GM19397 (cell line): ENCODE results near the gene ZSCAN23.
A peak's percentile ranks its signal among the peaks of the same experiment; 100 is the strongest.
"Not testable (repeated sequence)": the region's sequence is repeated elsewhere in the genome, so short reads cannot be mapped to it uniquely, and the experiment has no call there.

Source experiments
- ATAC-seq: cut with Tn5 transposase; IDR thresholded peaks from one replicate; pipeline ENCODE4 v1.9.1; 2021; ENCODE audit warnings: mild to moderate bottlenecking, moderate library complexity; ENCODE audit not compliant: unreplicated experiment

Gene ZSCAN23

DNA sequence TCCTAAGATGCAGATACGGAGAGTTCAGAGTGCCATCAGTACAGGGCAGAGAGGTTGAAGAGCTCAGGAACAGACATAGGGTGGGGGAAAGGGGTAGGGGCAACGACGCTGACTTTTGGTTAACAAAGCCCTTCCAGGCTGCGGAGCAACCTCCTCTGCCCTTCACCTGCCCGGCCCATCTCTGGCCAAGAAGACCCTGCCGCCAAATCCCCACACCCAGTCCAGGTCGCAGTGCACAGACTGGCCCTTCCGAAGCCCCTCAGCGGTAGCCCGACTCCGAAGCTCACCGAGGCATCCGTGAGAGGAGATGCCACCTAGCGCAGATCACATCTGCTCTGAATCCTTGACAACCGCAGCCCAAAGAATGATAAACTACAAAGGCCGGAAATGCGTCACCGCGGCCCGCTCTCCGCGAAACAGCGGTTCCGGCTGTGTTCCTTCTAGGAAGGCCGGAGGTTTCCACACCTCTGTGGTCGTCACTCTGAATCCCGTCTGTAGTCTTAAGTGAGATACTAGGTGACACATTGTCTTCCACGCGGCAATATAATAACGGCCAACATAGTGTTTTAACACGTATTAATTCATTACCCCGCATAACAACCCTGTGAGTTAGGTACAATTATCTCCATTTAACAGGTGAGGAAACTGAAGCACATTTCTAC, at the start of gene ZSCAN23:
Gene ZSCAN23, minus strand, starts transcription at position 380 of the 662 bp plus-strand sequence. CDS start 7,225 bp downstream, outside the sequence.
- peak; percentile 90 for ATAC-seq

DNA sequence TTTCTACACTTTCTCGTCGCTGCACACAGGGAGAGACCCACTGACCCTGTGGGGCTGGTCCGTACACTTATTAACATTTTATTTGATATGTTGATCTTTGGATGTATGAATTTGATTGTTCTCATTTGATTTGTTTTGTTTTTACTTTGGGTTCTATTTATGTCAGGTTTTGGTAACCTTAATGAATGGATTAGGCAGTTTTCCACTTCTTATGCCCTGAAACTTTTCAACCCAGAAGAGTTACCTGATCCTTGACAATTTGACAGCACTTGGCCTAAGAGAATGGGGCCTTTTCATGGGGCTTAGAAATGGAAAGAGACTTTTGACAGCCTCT, 48.7 kb upstream of the ZSCAN23 start:
- no peak for ATAC-seq

DNA sequence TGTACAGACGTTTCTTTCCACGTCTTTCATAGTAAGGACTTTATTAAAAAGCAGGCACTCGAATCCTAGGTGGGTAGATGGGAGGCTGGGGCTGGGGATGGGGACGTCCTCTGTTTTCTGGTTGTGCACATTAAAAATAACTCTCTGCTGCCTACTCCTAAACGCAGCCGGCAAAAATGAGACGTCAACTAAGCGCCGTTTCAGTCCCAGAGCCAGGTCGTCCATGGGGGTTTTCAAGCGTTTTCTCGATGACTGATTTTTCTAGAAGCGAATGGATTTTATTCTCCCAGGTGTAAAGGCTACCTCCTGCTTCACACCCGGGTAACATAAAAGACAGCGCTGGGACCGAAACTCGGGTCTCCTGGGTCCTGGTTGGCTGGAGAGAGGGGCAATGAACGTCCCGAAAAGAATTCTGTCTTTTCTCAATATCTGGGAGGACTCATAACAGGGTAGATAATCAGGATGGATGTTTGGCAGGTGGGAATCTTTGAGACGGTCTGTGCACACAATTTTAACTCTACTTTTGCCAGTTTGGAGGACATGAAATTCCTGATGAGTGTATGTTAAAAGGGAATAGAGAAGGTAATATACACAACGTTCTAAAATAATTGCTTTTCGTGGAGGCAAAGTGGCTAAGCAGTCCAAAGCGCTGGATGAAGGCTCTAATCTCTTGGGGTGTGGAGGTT, 47.1 kb upstream of the ZSCAN23 start:
- ATAC-seq, result no peak

DNA sequence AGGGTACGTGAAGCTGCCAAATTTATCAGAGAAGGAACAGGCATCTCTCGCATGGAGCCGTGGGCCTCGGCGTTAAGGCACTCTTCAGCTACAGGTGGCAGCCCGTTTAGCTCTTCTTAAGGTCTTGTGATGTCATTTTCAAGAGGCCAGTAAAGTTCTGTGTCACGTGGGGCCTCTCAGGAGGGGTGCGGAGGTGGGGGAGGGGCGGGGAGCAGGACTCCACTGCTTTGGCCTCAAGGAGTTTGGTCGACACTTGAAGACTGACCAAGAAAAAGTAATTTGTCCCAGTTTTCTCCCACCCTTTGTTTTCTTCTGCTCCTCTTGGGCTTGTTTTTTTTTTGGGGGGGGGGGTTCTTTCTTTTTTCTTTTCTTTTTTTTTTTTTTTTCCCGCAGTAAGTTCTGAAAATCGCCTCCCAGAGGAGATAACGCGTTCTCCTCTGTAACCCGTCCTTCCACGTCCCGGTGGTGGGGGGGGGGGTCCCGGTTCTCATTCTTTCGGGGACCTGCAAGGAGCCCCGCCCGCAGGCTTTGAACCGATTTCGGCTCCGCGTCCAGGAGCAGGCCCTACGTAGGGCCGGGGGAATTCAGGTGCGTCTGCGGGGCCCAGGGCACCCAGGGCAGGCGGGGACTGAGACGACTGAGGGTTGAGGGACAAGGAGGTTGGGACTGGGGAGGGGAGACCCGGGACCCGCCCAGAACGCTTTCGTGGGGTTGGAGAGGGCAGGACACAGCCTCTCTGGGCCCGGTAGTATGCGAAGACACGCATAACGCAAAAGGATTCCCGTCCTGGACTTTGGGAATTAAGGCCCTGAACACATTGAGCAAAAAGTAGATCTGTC, 46.3 kb upstream of the ZSCAN23 start:
- ATAC-seq, result peak; percentile 64

DNA sequence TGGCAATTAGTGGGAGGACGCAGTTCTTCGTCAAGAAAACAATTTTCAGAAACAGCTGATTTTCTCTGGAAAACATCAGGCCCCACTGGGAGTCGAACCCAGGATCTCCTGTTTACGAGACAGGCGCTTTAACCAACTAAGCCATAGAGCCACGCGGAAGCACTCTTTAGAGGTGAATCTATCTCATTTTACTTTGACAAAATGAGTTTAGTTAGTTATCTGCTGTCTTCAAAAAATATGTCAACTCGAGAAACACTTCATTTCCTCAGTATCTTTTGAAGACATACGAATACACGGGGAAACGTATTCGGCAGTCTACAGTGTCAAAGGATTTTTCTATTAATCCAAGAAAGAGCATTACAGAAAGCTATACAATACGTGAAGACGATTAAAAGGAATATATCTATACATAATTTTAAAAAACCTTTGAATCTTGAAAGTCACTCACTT, 45.6 kb upstream of the ZSCAN23 start:
- no peak for ATAC-seq

DNA sequence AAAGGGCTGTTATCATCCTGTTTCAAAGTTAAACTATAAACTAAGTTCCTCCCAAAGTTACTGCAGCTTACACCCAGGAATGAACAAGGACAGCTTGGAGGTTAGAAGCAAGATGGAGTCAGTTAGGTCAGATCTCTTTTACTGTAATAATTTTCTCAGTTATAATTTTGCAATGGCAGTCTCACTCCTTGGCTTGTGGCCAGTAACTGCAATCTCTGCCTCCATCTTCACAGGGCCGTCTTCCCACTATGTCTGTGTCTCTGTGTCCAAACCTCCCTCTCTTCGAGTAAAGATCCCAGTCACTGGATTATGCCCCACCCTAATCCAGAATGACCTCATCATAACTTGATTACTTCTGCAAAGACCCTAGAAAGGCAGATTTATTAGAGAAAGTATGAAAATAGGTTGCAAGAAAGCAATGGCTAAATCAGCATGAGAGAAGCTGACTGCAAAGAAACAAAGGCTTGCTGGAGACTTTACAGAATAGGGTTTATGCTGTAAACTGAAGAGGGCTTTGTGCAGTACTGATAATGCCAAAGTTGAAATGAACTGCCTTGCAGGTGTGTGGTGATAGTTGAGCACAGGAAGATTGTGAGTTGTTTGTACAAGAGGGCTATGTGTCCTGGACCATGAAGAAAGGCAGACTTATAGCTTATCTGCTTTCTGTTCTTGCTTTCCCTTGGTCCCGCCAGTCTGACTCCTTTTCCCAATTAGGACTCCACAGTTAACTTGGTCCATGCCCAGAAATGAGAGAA, 43.9 kb upstream of the ZSCAN23 start:
- ATAC-seq, result no peak

DNA sequence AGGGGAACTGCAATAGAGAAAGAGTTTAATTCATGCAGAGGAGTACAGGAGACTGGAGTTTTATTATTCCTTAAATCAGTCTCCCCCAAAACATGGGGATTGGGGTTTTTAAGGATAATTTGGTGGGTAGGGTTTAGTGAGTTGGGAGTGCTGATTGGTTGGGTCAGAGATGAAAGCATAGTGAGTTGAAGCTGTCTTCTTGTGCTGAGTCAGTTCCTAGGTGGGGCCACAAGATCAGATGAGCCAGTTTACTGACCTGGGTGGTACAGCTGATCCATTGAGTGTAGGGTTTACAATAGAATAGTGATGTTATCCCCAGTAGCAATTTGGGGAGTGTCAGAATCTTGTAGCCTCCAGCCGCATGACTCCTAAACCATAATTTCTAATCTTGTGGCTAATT, 43.2 kb upstream of the ZSCAN23 start:
- no peak for ATAC-seq

DNA sequence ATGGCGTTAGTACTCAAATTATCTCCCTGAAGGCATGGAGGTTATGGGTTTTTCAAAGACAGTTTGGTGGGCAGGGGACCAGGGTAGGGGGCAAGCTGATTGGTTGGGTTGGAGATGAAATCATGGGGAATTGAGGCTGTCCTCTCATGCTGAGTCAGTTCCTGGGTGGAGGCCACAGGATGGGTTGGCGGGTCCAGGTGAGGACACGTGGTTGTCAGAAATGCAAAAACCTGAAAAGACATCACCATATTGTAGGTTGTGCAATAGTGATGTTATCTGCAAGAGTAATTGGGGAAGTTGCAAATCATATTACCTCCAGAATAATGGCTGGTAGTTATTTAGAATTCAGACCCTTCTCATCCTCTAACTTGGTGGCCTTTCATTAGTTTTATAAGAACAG, 42.2 kb upstream of the ZSCAN23 start:
- ATAC-seq, result no peak

DNA sequence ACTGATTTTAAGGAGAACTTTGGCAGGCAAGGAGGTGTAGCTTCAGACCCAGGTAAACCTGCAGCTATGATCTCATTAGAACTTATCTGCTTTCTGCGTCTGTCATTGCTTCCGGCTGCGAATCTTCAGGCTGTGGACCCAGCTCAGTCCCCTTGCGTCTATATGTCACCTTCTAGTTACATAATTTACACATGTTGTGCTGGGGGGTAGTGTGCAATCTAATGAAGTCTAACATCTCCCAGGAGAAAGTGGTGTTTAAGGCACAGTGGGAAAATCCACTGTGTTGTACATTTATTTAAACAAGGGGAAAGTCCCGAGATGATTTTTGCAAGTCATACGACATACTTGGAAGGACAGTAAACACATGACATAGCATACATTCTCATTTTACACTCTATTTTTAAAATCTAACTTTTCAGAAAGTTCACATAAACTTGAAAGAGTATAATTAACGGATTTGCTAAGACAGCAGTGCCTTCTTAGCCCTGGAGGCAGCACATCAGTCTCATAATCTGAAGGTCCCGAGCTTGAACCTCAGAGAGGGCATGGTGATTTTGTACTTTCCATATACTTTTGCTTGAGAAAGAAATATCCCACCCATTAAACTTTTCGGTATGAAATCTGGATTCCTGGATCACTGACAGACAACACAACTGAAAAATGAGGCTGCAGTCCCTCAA, 37.1 kb upstream of the ZSCAN23 start:
- ATAC-seq, result no peak

DNA sequence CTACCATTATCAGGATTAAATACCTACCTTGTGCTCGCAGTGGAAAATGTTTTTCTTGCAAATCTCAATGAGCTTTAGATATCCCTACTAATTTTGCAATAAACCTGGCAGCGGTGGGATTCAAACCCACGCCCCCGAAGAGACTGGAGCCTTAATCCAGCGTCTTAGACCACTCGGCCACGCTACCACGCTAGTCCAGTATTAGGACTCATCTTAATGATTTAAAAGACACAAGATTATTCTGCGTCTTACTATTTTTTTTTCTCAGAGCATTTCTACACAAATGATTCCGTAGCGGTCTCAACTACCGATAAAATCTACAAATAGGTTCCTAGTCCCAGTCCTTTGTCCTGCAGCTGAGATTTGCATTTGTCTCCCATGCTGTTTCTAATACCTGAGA, 35.2 kb upstream of the ZSCAN23 start:
- no peak for ATAC-seq

DNA sequence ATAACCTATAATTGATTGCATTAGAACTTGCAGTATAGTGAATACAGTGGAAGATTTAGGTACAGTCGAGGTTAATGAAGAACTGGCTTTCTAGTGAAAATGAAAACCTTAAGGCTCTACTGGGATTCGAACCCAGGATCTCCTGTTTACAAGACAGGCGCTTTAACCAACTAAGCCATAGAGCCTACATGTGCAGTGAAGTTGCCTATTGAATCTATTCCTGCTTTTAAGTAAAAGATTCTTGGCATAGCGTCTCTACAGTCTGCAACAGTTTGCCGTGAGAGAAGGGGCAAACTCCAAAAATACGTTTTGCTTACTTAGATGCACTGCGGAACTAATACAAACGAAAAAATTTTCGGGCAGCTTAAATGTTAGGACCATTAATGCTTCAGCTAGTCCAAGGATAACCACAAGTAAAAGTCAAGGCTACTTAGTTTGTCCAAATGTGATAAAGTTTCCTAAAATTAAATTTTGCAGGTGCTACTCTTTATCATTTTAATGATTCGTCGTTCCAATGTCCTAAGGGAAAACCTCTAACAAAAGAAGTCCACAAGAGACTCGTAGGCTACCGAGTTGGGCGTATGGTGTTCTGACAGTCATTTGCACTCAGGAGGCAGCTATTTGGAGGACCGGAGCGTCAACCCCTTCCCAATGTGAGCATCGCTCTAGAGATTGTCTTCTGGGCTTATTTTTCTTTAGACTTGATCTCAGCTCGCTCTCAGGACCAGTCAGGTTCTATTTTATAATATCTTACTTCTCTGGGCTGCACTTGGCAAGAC, 31.3 kb upstream of the ZSCAN23 start:
- no peak for ATAC-seq

DNA sequence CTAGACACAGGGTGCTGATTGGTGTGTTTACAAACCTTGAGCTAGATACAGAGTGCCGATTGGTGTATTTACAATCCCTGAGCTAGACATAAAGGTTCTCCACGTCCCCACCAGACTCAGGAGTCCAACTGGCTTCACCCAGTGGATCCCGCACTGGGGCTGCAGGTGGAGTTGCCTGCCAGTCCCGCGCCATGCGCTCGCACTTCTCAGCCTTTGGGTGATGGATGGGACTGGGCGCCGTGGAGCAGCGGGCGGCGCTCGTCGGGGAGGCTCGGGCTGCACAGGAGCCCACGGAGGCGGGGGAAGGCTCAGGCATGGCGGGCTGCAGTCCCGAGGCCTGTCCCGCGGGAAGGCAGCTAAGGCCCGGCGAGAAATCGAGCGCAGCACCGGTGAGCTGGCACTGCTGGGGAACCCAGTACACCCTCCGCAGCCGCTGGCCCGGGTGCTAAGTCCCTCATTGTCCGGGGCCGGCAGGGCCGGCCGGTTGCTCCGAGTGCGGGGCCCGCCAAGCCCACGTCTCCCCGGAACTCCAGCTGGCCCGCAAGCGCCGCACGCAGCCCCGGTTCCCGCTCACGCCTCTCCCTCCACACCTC, 26.0 kb upstream of the ZSCAN23 start:
- not testable (repeated sequence) for ATAC-seq

DNA sequence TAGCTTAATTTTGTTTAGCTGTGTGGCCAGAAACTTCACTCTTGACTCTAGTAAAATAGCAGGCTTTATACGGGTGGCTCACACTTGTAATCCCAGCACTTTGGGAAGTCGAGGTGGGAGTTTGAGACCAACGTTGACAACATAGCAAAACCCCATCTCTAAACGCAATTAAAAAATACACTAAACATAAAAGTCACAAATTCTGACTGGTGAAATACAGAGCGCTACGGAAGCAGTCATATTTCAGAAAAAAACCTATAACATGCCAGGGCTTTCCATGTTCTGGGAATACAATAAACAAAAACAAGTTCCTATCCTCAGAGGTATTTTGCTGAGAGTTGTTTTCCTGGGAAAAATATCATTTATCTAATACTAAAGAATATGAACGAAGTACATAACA, 24.8 kb upstream of the ZSCAN23 start:
- ATAC-seq, result no peak

DNA sequence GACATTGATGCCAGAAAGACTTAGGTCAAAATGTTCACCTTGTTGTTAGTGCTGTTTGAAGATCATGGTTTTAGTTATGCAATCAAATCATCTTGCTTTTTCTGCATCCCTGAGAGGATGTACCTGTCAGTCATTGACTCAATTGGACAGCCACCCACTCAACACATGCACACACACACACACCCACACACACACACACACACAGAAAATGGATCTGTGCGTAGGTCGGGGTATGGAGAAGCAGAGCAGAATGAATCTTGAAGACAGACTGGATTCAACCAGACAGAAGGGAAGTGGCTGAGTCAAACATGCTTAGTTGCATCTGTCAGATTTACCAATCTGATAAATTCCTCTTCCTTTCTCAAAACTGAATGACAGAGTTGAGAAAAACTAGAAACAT, 19.1 kb upstream of the ZSCAN23 start:
- ATAC-seq, result no peak

DNA sequence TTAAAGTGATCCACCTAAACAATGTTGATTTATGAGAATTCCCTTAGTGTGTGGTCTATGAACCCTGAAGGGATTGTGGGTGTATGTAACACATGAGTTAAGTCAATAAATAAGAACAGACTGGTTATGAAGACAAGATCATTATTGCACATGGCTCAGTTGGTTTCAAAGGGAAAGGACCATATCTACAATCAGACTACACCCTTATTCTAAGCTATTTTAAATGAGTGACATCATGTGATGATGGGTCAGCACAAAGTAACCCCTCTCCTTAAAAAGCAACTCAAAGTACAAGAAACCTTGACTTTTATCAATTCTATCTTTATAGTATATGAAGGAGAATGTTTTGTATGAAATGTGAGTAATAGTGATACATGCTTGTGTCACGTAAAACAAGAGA, 15.3 kb upstream of the ZSCAN23 start:
- no peak for ATAC-seq

DNA sequence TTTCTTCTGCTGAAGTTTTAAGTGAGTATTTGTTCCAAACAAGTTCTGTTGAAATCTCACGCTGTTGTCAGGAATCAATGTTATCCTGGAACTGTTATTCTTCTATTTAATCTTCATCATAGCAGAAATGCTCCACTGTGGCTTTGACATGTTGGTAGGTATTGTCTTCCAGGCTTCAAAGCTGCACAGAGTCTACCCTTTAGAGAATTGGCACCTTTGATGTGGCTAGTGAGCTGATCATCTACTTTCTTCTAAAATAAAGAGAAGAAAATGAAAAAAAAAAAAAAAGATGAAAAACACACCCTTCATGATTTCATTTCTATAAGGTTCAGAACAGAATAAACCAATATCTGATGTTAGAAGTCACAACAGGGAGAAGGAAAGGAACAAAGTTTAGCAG, 5.8 kb upstream of the ZSCAN23 start:
- no peak for ATAC-seq

DNA sequence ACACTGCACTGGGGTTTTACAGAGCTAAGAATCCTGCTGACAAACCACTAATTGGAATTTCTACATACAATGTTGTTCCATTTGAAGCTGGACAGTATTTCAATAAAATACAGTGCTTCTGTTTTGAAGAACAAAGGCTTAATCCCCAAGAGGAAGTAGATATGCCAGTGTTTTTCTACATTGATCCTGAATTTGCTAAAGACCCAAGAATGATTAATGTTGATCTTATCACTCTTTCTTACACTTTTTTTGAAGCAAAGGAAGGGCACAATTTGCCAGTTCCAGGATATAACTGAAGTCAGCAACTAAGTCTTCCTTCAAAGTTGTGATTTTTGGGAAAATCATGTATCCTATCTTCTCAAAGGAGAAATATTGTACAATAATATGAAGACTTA, 4.2 kb upstream of the ZSCAN23 start:
- ATAC-seq, result not testable (repeated sequence)

DNA sequence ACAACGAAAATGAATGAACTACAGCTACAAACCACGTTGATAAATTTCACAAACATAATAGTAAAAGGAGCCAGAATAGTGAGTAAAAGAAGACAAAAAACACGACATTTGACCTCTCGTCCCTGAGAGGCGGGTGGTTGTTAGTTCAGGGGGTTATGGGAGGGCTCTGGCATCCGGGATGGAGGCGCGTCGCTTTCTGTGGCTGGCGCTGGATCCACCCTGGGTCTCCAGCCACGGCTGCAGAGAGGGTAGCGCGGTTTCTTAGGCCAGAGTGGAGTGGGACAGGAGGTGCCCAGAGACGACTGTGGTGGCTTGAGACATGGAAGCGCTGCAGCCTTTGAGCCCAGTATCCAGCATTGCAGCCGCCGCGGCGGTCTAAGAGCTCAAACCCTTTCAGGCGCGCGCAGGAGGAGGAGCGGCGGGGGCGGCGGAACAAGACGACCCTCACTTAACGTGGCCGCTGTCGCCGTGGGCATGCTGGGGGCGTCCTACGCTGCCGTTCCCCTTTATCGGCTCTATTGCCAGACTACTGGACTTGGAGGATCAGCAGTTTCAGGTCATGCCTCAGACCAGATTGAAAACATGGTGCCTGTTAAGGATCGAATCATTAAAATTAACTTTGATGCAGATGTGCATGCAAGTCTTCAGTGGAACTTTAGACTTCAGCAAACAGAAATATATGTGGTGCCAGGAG, 3.7 kb upstream of the ZSCAN23 start:
- no peak for ATAC-seq

DNA sequence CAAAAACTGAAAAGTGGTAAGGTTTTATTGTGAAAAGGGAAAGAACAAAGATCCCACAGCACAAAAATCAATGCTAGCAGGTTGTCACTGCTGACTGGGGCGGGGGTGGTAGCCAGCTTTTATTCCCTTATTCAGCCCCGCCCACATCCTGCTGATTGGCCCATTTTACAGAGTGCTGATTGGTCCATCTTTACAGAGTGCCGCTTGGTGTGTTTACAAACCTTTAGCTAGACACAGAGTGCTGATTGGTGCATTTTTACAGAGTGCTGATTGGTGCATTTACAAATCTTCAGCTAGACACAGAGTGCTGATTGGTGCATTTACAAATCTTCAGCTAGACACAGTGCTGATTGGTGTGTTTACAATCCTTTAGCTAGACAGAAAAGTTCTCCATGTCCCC, 1.5 kb upstream of the ZSCAN23 start:
- not testable (repeated sequence) for ATAC-seq
